Activated CD4-positive, alpha-beta T cell treated with anti-CD3 and anti-CD28 coated beads, Interleukin-2, amount 50 U/mL, for 24 hours (primary cell): ENCODE measurements around the gene ATP5MC3.
"Not testable (repeated sequence)": the region's sequence is repeated elsewhere in the genome, so short reads cannot be mapped to it uniquely, and the experiment has no call there.

ENCODE experiments used
- DNase-seq, 2 donors: peaks; one replicate each; pipeline ENCODE4 v3.0.0-alpha.2; 2020; ENCODE audit warnings: low read depth in 1 of 2, low spot score in 1 of 2

Gene ATP5MC3

DNA sequence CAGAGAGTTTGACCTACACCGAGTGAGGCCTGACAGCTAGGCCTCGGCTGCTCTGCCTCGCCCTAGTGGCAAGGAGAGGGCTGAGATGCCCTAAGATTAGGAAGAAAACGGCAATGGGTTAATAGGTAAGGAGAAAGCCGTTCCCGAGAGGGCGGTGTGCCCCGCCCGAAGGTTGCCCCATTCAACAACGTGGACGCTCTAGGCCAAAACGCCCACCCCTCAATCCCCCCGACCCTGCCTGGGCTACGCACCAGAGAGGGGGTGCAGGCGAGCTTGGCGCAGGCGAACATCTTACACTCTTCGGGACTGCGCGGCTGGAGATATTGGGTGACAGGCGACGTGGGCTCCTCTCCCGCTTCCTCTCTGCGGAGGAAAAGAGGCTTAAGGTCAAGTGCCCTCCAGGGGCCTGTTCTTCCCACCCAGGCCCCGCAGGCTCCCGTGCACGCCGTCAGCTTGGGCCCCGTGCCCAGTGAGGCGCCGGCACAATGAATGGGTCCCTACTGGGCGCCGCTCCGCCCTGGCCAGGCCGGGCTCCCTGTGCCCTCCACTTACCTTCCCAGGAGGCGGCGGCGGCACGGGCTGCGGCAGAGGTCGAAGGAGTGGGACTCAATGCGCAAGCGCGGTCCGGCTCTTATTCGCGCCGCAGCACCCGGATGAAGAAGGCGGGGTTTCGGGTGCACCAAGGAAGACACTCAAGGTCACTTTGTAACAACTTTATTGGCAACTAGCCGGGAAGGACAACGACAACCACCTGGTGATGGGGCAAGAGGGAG, at the start of gene ATP5MC3:
TSS of gene ATP5MC3 (minus strand) at position 607 of the 773 bp plus-strand sequence. CDS start at position 290, 317 bp downstream.
- DNase-seq: peak; percentile 86 to 90

GRCh38 chr2:175228601-175229000, 47.1 kb upstream of the ATP5MC3 start:
- not testable (repeated sequence) for DNase-seq

GRCh38 chr2:175228179-175228578, 46.7 kb upstream of the ATP5MC3 start:
- no peak for DNase-seq

DNA sequence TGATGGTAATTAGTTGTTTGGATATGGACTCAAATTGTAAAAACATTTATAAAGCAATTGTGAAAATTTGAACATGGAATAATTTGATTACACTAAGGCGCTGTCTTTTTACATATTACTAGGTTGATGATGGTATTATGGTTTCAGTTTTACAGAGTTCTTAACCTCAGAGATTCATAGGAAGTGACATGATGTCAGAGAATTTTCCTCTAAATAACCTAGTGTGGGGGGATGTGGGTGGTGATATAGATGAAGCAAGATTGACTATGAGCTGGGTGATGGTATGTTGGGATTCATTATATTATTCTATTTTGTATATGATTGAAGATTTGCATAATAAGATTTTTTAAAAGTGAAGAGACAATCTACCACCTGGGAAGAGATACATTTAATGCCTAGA, 45.9 kb upstream of the ATP5MC3 start:
- no peak for DNase-seq

GRCh38 chr2:175220075-175220474, 38.6 kb upstream of the ATP5MC3 start:
- no peak for DNase-seq

DNA sequence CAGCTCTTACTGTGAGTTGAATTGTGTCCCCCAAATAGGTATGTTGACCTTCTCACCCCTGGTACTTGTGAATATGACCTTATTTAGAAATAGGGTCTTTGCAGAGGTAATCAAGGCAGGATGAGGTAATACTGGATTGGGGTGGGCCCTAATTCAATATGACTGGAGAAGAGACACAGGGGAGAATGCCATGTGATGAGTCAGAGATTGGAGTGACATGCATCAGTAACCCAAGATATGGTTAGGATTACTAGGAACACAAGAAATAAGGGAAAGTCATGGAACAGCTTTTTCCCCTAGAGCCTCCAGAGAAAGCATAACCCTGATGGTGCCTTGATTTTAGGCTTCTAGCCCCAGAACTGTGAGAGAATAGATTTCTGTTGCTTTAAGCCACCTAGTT, 37.0 kb upstream of the ATP5MC3 start:
- DNase-seq: no peak

GRCh38 chr2:175207741-175208438, 26.4 kb upstream of the ATP5MC3 start:
- DNase-seq: no peak

DNA sequence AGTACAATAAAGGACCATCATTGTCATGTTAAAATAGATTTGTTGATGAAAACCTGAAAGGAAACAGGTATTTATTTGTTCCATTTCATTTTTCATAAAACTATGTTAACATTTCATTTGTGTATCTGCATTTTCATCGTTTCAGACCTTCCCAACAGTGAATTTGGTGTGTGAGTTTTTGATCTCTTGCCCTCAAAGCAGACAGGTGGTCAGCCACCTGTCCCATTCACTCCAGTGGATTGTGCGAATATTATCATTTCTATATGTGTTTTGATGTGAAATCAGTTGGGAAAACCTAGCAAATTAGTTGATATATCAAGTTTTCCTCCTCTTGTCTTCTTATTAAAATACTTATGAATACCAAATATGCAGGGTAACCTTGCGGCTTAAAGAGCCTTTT, 25.4 kb upstream of the ATP5MC3 start:
- no peak for DNase-seq

GRCh38 chr2:175205523-175205922, 24.0 kb upstream of the ATP5MC3 start:
- DNase-seq: no peak

GRCh38 chr2:175203621-175204496, 22.3 kb upstream of the ATP5MC3 start:
- peak in 1 of 2 donors; percentile 40 for DNase-seq

DNA sequence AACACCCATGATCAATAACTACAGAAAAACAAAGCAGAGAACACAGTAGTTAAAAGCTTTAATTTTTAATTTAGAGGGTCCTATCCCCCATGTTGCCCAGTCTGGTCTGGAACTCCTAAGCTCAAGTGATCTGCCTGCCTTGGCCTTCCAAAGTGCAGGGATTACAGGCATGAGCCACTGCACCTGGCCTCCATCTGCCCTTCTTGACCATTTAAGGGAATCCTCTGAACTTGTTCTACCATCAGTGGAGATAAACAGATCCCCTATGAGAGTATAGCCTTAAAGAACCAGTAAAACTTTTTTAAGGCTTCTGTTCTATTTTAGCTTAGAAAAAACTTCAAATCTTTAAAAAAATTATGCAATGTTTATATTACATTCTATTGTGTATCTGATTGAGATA, 13.5 kb upstream of the ATP5MC3 start:
- DNase-seq: no peak

DNA sequence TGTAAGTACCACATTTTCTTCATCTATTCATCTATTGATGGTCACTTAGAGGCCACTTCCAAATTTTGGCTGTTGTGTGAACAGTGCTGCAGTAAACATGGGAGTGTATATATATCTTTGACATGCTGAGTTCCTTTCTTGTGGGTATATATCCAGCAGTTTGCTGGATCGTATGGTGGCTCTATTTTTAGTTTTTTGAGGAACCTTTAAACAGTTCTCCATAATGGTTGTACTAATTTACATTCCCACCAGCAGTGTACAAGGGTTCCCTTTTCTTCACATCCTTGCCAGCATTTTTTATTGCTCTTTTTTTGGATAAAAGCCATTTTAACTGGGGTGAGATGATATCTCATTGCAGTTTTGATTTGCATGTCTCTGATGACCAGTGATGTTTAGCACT, 7.3 kb upstream of the ATP5MC3 start:
- DNase-seq: no peak

GRCh38 chr2:175187378-175187777, 5.9 kb upstream of the ATP5MC3 start:
- DNase-seq: no peak

- no peak for DNase-seq
These were observed 2.2 kb upstream of the ATP5MC3 start for GRCh38 chr2:175183674-175184073.

DNA sequence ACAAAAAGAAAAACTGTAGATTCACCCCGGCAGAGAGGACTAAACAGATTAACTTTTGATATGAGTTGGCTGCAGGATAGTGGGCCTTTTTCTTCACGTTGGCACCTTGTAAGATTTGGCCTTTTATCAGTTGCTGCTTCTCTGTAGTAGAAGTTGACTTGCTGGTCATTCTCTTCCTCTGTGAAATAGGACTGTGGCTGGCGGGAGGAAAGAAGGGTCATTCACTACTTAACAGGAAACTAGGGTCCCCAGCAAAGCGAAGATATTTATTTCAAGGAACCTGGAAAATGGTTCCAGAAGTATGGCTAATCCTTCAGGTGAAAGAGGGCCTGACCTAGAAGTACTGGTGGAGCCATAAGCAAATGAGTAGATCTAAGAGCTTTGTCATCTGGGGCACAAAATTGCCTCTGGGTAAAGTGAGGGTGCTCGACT, 383 bp upstream of the ATP5MC3 start:
- DNase-seq: no peak

- DNase-seq: peak; percentile 15 to 41
These were observed 808 bp downstream of the ATP5MC3 start for GRCh38 chr2:175180701-175181103.

DNA sequence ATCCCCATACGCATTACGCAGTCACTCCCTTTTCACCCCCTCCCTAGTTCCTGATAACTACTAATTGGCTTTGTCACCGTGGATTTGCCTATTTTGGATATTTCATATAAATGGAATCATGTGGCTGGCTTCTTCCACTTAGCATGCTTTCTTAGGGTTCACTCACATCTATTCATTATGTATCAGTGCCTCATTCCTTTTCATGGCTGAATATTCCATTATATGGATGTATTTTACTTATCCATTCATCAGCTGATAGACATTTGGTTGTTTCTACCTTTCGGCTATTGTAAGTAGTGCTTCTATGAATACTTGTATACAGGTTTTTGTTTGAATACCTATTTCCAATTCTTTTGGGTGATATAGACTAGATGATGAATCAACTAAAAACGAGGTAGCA, 4.9 kb downstream of the ATP5MC3 start:
- no peak for DNase-seq

DNA sequence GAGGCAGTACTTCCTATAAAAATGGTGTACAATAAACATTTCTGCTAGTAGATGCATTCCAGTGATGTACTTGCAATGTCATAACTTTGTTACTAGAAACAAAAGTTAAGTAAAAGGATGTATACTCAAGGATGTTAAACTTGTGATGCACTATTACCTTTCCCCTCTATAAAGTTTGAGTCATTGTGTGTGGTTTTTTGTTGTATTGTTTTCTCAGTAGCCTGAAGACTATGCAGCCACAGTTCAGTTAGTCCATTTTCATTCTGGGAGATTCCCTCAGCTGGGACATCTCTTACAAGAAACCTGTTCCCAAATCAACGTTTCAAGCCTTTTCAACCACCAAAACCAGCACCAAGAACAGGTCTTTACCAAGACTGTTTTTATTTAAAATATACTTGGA, 5.6 kb downstream of the ATP5MC3 start:
- no peak for DNase-seq

DNA sequence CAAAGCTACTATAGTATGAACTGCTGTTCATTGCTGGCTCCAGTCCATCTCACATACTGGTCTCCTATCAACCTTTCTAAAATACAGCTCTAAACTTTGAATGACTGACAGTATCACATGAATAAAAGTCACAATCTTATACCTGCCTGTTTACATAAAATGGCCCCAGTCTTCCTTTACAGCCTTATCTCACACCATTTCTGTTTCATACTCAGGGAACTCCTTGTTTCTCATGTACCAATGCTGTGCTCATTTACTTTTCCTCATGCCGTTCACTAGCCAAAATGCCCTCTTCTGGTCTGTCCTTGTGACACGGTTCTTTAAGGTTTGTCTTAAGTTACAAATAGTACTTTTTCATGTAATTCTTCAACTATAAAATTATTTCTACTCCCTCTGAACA, 6.2 kb downstream of the ATP5MC3 start:
- no peak for DNase-seq

- no peak for DNase-seq
These were observed 10.7 kb downstream of the ATP5MC3 start for GRCh38 chr2:175170659-175171304.

- DNase-seq: no peak
These were observed 12.3 kb downstream of the ATP5MC3 start for GRCh38 chr2:175169191-175169590.
